HepG2 (cell line): ENCODE data around the gene NOXO1. TPM values are rescaled to one million over a fixed set of nuclear protein-coding genes. Genes with fewer than 3 reads are reported as not detected.

Experiments used
- ATAC-seq: fragments of 200-7000 bp; cut with Tn5 transposase; 3 replicates; pipeline ENCODE4 v1.9.1; 2020; ENCODE audit warnings: mild to moderate bottlenecking, moderate library complexity
- BruUV-seq: library from RNA; stranded (reverse); fragments of 400-500 nt; replicated peaks from 2 replicates; lab custom pipeline; 2021; lab: Mats Ljungman, UMichigan
- CTCF ChIA-PET: fragments of 300-600 bp; formaldehyde crosslinking; extraction: SDS; loops from one replicate; lab custom pipeline; 2021; ENCODE audit warnings: low total read pairs, inconsistent platforms, low intra/inter-chr PET ratio; lab: Yijun Ruan, JAX
- POLR2A ChIA-PET: fragments of 350-600 bp; sonication (Branson Sonifier 250); formaldehyde crosslinking; loops from one replicate; lab custom pipeline; 2020; ENCODE audit warnings: antibody characterized with exemption, inconsistent platforms; lab: Yijun Ruan, JAX
- DNase-seq: peaks from one replicate; pipeline ENCODE4 v3.0.0-alpha.2; 2015; ENCODE audit warnings: low spot score
- FAIRE-seq: peaks from 3 replicates; lab custom pipeline; 2011; peaks lifted over from hg19 to GRCh38; lab: Jason Lieb, UNC
- H2AFZ ChIP-seq: one replicate; pipeline ENCODE4 v1.6.1; 2011; ENCODE audit warnings: low read length, inconsistent platforms
- H3K27ac ChIP-seq: fragments of 300-600 bp; 3 replicates; pipeline ENCODE4 v1.8.0; 2011; ENCODE audit warnings: mixed run types, mild to moderate bottlenecking, mixed read lengths, low read length, inconsistent platforms; ENCODE audit not compliant: insufficient read depth; ENCODE audit errors: extremely low read length
- H3K27me3 ChIP-seq, 2 experiments: fragments of 200-600 bp in 1 of 2; 2 replicates in 1 of 2; 3 replicates in 1 of 2; pipeline versions ENCODE4 v1.6.0 to v1.8.0; 2011; ENCODE audit warnings: low read length in 2 of 2, mild to moderate bottlenecking in 2 of 2, moderate library complexity in 2 of 2, inconsistent platforms in 1 of 2; ENCODE audit not compliant: insufficient read depth in 2 of 2, control insufficient read depth in 1 of 2
- H3K36me3 ChIP-seq, 2 experiments: fragments of 200-600 bp in 1 of 2; replicated peaks in 1 of 2; 2 replicates in 1 of 2; 3 replicates in 1 of 2; pipeline versions ENCODE4 v1.5.1 to v1.8.0; 2011; ENCODE audit warnings: low read length in 2 of 2, inconsistent platforms in 1 of 2; ENCODE audit not compliant: insufficient read depth in 2 of 2, control insufficient read depth in 1 of 2
- H3K4me1 ChIP-seq: 2 replicates; pipeline ENCODE4 v1.5.1; 2012; ENCODE audit warnings: low read length, inconsistent platforms; ENCODE audit not compliant: insufficient read depth
- H3K4me2 ChIP-seq: 2 replicates; pipeline ENCODE4 v1.6.0; 2011; ENCODE audit warnings: low read depth, low read length, inconsistent platforms
- H3K4me3 ChIP-seq, 3 experiments: fragments of 200-600 bp in 1 of 3; sonication (generic), shearing (Covaris generic) in 1 of 3; replicated peaks in 1 of 3; 2 replicates each; pipeline ENCODE4 v1.5.1; 2011 to 2016; ENCODE audit warnings: low read length in 3 of 3, inconsistent platforms in 2 of 3, low read depth in 2 of 3, mild to moderate bottlenecking in 2 of 3, control low read depth in 1 of 3, mixed read lengths in 1 of 3; ENCODE audit not compliant: insufficient read depth in 1 of 3
- H3K79me2 ChIP-seq: one replicate; pipeline ENCODE4 v1.6.1; 2011; ENCODE audit warnings: low read length, inconsistent platforms; ENCODE audit not compliant: insufficient read depth
- H3K9ac ChIP-seq: 2 replicates; pipeline ENCODE4 v1.6.0; 2011; ENCODE audit warnings: mild to moderate bottlenecking, low read depth, low read length, inconsistent platforms; ENCODE audit not compliant: insufficient read depth
- H3K9me3 ChIP-seq: 2 replicates; pipeline ENCODE4 v1.5.1; 2012; ENCODE audit warnings: mild to moderate bottlenecking, low read length
- H4K20me1 ChIP-seq: 2 replicates; pipeline ENCODE4 v1.6.0; 2011; ENCODE audit warnings: inconsistent platforms, mild to moderate bottlenecking, low read length, moderate library complexity; ENCODE audit not compliant: insufficient read depth
- ATRX ChIP-seq: sonication (generic); formaldehyde crosslinking; IDR thresholded peaks from 2 replicates; pipeline ENCODE4 v1.4.0; 2020; ENCODE audit warnings: missing genetic modification reagents, borderline replicate concordance
- FOXO1 ChIP-seq: sonication (generic); formaldehyde crosslinking; IDR thresholded peaks from 2 replicates; pipeline ENCODE4 v1.4.0; 2020; ENCODE audit warnings: missing genetic modification reagents
- GTF2F1 ChIP-seq: fragments of 150-350 bp; IDR thresholded peaks from 2 replicates; pipeline ENCODE4 v1.6.1; 2014; ENCODE audit warnings: low read length
- HOXA3 ChIP-seq: sonication (generic); formaldehyde crosslinking; IDR thresholded peaks from 2 replicates; pipeline ENCODE4 v1.5.0; 2020; ENCODE audit warnings: missing genetic modification reagents
- KMT2B ChIP-seq: IDR thresholded peaks from 2 replicates; pipeline ENCODE4 v1.6.1; 2016; ENCODE audit warnings: missing genetic modification reagents, missing compliant biosample characterization
- MBNL3 ChIP-seq: fragments of 250-450 bp; sonication (Bioruptor Pico); conservative IDR thresholded peaks from 2 replicates; pipeline ENCODE4 v1.8.0; 2022; ENCODE audit warnings: mild to moderate bottlenecking, inconsistent platforms
- PLSCR1 ChIP-seq: sonication (generic); formaldehyde crosslinking; IDR thresholded peaks from 2 replicates; pipeline ENCODE4 v1.5.0; 2020; ENCODE audit warnings: missing genetic modification reagents, mild to moderate bottlenecking, borderline replicate concordance
- PRPF4 ChIP-seq: fragments of 200-400 bp; formaldehyde crosslinking; IDR thresholded peaks from 2 replicates; pipeline ENCODE4 v1.6.1; 2016; ENCODE audit warnings: low read length, low read depth; ENCODE audit not compliant: poor library complexity, severe bottlenecking
- SMAD3 ChIP-seq: sonication (generic); formaldehyde crosslinking; IDR thresholded peaks from 2 replicates; pipeline ENCODE4 v1.4.0; 2020; ENCODE audit warnings: missing genetic modification reagents
- THYN1 ChIP-seq: sonication (generic); formaldehyde crosslinking; IDR thresholded peaks from 2 replicates; pipeline ENCODE4 v1.8.1; 2023; ENCODE audit warnings: low read depth, mild to moderate bottlenecking, moderate library complexity, missing genetic modification reagents, borderline replicate concordance
- ZBTB38 ChIP-seq: sonication (generic); formaldehyde crosslinking; IDR thresholded peaks from 2 replicates; pipeline ENCODE4 v1.5.1; 2020; ENCODE audit warnings: mild to moderate bottlenecking, missing genetic modification reagents
- ZFP90 ChIP-seq: sonication (generic); formaldehyde crosslinking; IDR thresholded peaks from 2 replicates; pipeline ENCODE4 v1.8.0; 2022; ENCODE audit warnings: missing genetic modification reagents, mild to moderate bottlenecking, inconsistent platforms, borderline replicate concordance
- ZKSCAN8 ChIP-seq: IDR thresholded peaks from 2 replicates; pipeline ENCODE4 v1.6.1; 2016; ENCODE audit warnings: borderline replicate concordance, missing genetic modification reagents, missing compliant biosample characterization
- ZNF20 ChIP-seq: sonication (generic); formaldehyde crosslinking; IDR thresholded peaks from 2 replicates; pipeline ENCODE4 v1.4.0; 2020; ENCODE audit warnings: mild to moderate bottlenecking, moderate library complexity, missing genetic modification reagents
- ZNF230 ChIP-seq: sonication (generic); formaldehyde crosslinking; IDR thresholded peaks from 2 replicates; pipeline ENCODE4 v1.4.0; 2020; ENCODE audit warnings: mild to moderate bottlenecking, missing genetic modification reagents
- ZNF329 ChIP-seq: sonication (generic); formaldehyde crosslinking; IDR thresholded peaks from 2 replicates; pipeline ENCODE4 v1.9.0; 2021; ENCODE audit warnings: low read depth, mild to moderate bottlenecking, missing genetic modification reagents
- ZNF562 ChIP-seq: sonication (generic); formaldehyde crosslinking; IDR thresholded peaks from 2 replicates; pipeline ENCODE4 v1.8.0; 2022; ENCODE audit warnings: missing genetic modification reagents, borderline replicate concordance
- ZNF83 ChIP-seq: sonication (generic); formaldehyde crosslinking; IDR thresholded peaks from 2 replicates; pipeline ENCODE4 v1.4.0; 2020; ENCODE audit warnings: missing genetic modification reagents, mild to moderate bottlenecking, borderline replicate concordance
- WGBS: methylation state at CpG from one replicate; pipeline ENCODE4 v1.1.6; 2017; ENCODE audit warnings: low lambda C conversion rate; 5-methylcytosine and 5-hydroxymethylcytosine counted together
- in situ Hi-C: cut with HindIII; loops from 2 replicates; pipeline ENCODE4 v1.10.0; 2017; ENCODE audit warnings: low pct_unique_long_range_greater_than_20kb; ENCODE audit not compliant: extremely low pct_ligation_motif_present
- intact Hi-C: fragments of 100-400 bp; cut with micrococcal nuclease; formaldehyde crosslinking; loops from one replicate; pipeline ENCODE4 v1.10.0; 2022; ENCODE audit not compliant: unreplicated experiment
- polyA plus RNA-seq, 8 experiments: library from polyadenylated mRNA; depleted of rRNA in 3 of 8; stranded (reverse) in 7 of 8; unstranded in 1 of 8; fragments of >200 nt; fragmentation: Illumina TruSeq in 4 of 8; extraction: Trizol in 4 of 8; gene quantifications; 2 replicates each; pipeline versions ENCODE4 v1.2.1 to v1.2.3, GENCODE V29; 2011 to 2016; ENCODE audit warnings: low read depth in 4 of 8, missing spikeins in 1 of 8, mixed read lengths in 1 of 8; ENCODE audit not compliant: insufficient read depth in 1 of 8
- total RNA-seq, 5 experiments: library from RNA; depleted of rRNA; stranded (reverse); fragments of >200 nt; fragmentation: Illumina TruSeq; extraction: Trizol; gene quantifications; 2 replicates each; pipeline ENCODE4 v1.2.3, GENCODE V29; 2016; ENCODE audit warnings: low read depth in 1 of 5
- TF ChIP-seq, protein P1 (sequence below): IDR thresholded peaks from 2 replicates; pipeline ENCODE4 v1.6.1; 2016; ENCODE audit warnings: low read depth, borderline replicate concordance
- TF ChIP-seq, protein P2 (sequence below): sonication (generic); formaldehyde crosslinking; IDR thresholded peaks from 2 replicates; pipeline ENCODE4 v1.5.0; 2020; ENCODE audit warnings: mild to moderate bottlenecking, missing genetic modification reagents
- TF ChIP-seq, protein P3 (sequence below): IDR thresholded peaks from 2 replicates; pipeline ENCODE4 v1.6.1; 2016; ENCODE audit warnings: low read depth, control low read depth

Gene NOXO1
- total and polyA plus RNA-seq, 2 of the 13 experiments (the other 11 are each of a cell fraction or from before 2014, with no cell fraction given): 0.69 to 1.4 TPM

DNA sequence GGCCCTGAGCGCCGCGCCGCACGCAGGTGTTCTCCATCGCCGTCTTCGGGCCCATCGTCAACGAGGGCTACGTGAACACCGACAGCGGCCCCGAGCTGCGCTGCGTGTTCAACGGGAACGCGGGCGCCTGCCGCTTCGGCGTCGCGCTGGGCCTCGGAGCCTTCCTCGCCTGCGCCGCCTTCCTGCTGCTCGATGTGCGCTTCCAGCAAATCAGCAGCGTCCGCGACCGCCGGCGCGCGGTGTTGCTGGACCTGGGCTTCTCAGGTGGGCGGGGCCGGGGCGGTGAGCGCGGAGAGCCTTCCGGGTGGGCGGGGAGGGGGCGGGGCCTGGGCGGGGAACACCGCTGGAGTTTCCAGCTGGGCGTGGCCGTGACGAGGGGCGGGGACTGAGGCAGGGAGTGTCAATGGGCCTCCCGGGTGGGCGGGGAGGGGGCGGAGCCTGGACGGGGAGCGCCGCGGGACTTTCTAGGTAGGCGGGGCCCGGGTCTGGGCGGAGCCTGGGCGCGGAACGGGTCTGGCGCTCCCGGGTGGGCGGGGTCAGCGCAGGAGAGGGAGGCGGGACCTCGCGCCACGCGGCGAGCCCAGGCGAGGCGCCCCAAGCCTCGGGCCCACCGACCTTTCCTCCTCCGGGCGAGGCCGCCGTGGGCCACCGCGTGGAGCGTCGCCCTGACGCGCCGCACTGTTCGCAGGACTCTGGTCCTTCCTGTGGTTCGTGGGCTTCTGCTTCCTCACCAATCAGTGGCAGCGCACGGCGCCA, 10.9 kb upstream of the NOXO1 start:
- POLR2A ChIA-PET: interaction anchor here (0.7 to 2.6 kb wide), 3 partner anchors 20 to 154 kb away, joined by 3 to 16 read pairs (median 7); partner anchors contain the start of genes RPS2 and TBL3
- peaks cover 0 to 8% of the 10 kb centered on the region in 2 experiments; a peak in 2 of 5 replicates for H3K27me3 ChIP-seq
- WGBS: 78% methylated on average over 89 of the region's 96 CpGs
- H4K20me1 ChIP-seq: no peaks in the 10 kb centered on the region
- no peak for DNase-seq
- H3K9me3 ChIP-seq: no peaks in the 10 kb centered on the region
- H3K4me3 ChIP-seq: no peak overlapping the region
- no peaks in the 10 kb centered on the region; a peak in 1 of 5 replicates for H3K36me3 ChIP-seq
- H3K9ac ChIP-seq: no peak overlapping the region
- intact Hi-C loops (no loop called here), in situ Hi-C loops (no loop called here)
- no peak for FAIRE-seq
- no peak overlapping the region for H2AFZ ChIP-seq
- H3K27ac ChIP-seq: no peak overlapping the region
- no peak for ATAC-seq
- BruUV-seq: no TSS peak
- no peak overlapping the region for H3K4me2 ChIP-seq
- no peaks in the 10 kb centered on the region for H3K79me2 ChIP-seq
- peaks cover 48% of the 10 kb centered on the region for H3K4me1 ChIP-seq
- CTCF ChIA-PET: no interaction called here
- TF ChIP-seq GTF2F1 (no peak), ZNF329 (CRISPR knock-in tag) (no peak), HOXA3 (CRISPR knock-in tag) (peak; percentile 53), MBNL3 (CRISPR knock-in tag) (no peak), ZNF20 (CRISPR knock-in tag) (no peak), SMAD3 (CRISPR knock-in tag) (no peak), FOXO1 (no peak), ZNF230 (no peak), ZBTB38 (CRISPR knock-in tag) (0 out of 2 replicates have a peak, but pooled peaks have one; percentile 32), ZNF562 (CRISPR knock-in tag) (no peak), THYN1 (CRISPR knock-in tag) (no peak), PLSCR1 (CRISPR knock-in tag) (no peak), PRPF4 (peak; percentile 49), KMT2B (no peak), ATRX (CRISPR knock-in tag) (no peak), ZFP90 (no peak), ZKSCAN8 (CRISPR knock-in tag) (no peak), ZNF83 (CRISPR knock-in tag) (no peak)
- TF ChIP-seq, protein P1, sequence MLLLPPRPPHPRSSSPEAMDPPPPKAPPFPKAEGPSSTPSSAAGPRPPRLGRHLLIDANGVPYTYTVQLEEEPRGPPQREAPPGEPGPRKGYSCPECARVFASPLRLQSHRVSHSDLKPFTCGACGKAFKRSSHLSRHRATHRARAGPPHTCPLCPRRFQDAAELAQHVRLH (CRISPR knock-in tag): no peak
- TF ChIP-seq, protein P2, sequence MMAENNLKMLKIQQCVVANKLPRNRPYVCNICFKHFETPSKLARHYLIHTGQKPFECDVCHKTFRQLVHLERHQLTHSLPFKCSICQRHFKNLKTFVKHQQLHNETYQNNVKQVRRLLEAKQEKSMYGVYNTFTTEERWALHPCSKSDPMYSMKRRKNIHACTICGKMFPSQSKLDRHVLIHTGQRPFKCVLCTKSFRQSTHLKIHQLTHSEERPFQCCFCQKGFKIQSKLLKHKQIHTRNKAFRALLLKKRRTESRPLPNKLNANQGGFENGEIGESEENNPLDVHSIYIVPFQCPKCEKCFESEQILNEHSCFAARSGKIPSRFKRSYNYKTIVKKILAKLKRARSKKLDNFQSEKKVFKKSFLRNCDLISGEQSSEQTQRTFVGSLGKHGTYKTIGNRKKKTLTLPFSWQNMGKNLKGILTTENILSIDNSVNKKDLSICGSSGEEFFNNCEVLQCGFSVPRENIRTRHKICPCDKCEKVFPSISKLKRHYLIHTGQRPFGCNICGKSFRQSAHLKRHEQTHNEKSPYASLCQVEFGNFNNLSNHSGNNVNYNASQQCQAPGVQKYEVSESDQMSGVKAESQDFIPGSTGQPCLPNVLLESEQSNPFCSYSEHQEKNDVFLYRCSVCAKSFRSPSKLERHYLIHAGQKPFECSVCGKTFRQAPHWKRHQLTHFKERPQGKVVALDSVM: no peak
- TF ChIP-seq, protein P3, sequence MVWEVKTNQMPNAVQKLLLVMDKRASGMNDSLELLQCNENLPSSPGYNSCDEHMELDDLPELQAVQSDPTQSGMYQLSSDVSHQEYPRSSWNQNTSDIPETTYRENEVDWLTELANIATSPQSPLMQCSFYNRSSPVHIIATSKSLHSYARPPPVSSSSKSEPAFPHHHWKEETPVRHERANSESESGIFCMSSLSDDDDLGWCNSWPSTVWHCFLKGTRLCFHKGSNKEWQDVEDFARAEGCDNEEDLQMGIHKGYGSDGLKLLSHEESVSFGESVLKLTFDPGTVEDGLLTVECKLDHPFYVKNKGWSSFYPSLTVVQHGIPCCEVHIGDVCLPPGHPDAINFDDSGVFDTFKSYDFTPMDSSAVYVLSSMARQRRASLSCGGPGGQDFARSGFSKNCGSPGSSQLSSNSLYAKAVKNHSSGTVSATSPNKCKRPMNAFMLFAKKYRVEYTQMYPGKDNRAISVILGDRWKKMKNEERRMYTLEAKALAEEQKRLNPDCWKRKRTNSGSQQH: no peak
